ENCODE data around the gene OBP2B. TPM values are rescaled to one million over a fixed set of nuclear protein-coding genes. Genes with fewer than 3 reads are reported as not detected.
A peak's percentile ranks its signal among the peaks of the same experiment; 100 is the strongest.

Gene OBP2B
- total and polyA plus RNA-seq, 2 experiments from 2014 or later = not detected

- DNase-seq (ENCODE audit: low spot score) (peak; percentile 80), ATAC-seq (peak; percentile 89)
- Mint-ChIP-seq H3K4me1 (peaks cover 2% of the 10 kb centered on the region; the same call in 1 of the 3 replicates), H3K36me3 (ENCODE audit: low read depth) (no peaks in the 10 kb centered on the region), H3K27ac (no peak overlapping the region), H3K9me3 (no peaks in the 10 kb centered on the region), H3K27me3 (ENCODE audit: insufficient read depth, low read depth, poor library complexity) (peaks cover 19% of the 10 kb centered on the region), H3K4me3 (no peak overlapping the region)
- TF ChIP-seq ZNF462 (CRISPR knock-in tag; IDR thresholded peaks at IDR 0.05) (no peak), CTCF (conservative IDR thresholded peaks at IDR 0.05; ENCODE audit: low read depth in 2 of 2) (peak; percentile 49 to 76)
- TF ChIP-seq, protein P1, sequence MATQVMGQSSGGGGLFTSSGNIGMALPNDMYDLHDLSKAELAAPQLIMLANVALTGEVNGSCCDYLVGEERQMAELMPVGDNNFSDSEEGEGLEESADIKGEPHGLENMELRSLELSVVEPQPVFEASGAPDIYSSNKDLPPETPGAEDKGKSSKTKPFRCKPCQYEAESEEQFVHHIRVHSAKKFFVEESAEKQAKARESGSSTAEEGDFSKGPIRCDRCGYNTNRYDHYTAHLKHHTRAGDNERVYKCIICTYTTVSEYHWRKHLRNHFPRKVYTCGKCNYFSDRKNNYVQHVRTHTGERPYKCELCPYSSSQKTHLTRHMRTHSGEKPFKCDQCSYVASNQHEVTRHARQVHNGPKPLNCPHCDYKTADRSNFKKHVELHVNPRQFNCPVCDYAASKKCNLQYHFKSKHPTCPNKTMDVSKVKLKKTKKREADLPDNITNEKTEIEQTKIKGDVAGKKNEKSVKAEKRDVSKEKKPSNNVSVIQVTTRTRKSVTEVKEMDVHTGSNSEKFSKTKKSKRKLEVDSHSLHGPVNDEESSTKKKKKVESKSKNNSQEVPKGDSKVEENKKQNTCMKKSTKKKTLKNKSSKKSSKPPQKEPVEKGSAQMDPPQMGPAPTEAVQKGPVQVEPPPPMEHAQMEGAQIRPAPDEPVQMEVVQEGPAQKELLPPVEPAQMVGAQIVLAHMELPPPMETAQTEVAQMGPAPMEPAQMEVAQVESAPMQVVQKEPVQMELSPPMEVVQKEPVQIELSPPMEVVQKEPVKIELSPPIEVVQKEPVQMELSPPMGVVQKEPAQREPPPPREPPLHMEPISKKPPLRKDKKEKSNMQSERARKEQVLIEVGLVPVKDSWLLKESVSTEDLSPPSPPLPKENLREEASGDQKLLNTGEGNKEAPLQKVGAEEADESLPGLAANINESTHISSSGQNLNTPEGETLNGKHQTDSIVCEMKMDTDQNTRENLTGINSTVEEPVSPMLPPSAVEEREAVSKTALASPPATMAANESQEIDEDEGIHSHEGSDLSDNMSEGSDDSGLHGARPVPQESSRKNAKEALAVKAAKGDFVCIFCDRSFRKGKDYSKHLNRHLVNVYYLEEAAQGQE (IDR thresholded peaks at IDR 0.05; ENCODE audit: unreplicated experiment) = no peak
- H3K4me3 ChIP-seq = no peak overlapping the region
- H4K20me1 ChIP-seq (replicated peaks; ENCODE audit: insufficient read depth) = no peaks in the 10 kb centered on the region
- no peaks in the 10 kb centered on the region for H3K4me1 ChIP-seq (ENCODE audit: insufficient read depth)
- H3K27me3 ChIP-seq (ENCODE audit: insufficient read depth) = peaks cover 10% of the 10 kb centered on the region; the same call in 1 of the 2 replicates
- no peak overlapping the region for H2AFZ ChIP-seq
- H3K9me2 ChIP-seq (ENCODE audit: insufficient read depth) = no peaks in the 10 kb centered on the region
- H3K4me2 ChIP-seq = no peak overlapping the region
- H3F3A ChIP-seq (replicated peaks; ENCODE audit: low read depth) = no peaks in the 10 kb centered on the region
- H3K79me2 ChIP-seq (replicated peaks; ENCODE audit: insufficient read depth) = no peaks in the 10 kb centered on the region
- H3K27ac ChIP-seq (ENCODE audit: low read depth) = no peak overlapping the region
- no peaks in the 10 kb centered on the region for H3K36me3 ChIP-seq (ENCODE audit: insufficient read depth)
Measured at GRCh38 chr9:133188006-133188842, 20.8 kb downstream of the OBP2B start.

All from GM23338 (cell line).